Esophagus squamous epithelium (tissue), 5 donors: ENCODE data around the gene SNORC. TPM values are rescaled to one million over a fixed set of nuclear protein-coding genes. Genes with fewer than 3 reads are reported as not detected.
"Not testable (repeated sequence)": the region's sequence is repeated elsewhere in the genome, so short reads cannot be mapped to it uniquely, and the experiment has no call there.

ENCODE experiments used
- DNase-seq: peaks from one replicate; lab custom pipeline; 2025; lab: John Stamatoyannopoulos, UW
- H3K27ac ChIP-seq, 4 donors: fragments of 200-600 bp; sonication (generic); one replicate each; pipeline ENCODE4 v1.5.1; 2016 to 2019; ENCODE audit warnings: mild to moderate bottlenecking in 1 of 4
- H3K27me3 ChIP-seq, 4 donors: fragments of 200-600 bp; sonication (generic); 1 replicate in 3 of 4; 2 replicates in 1 of 4; pipeline versions ENCODE4 v1.5.1 to v1.6.0; 2017 to 2021; ENCODE audit warnings: antibody characterized with exemption in 1 of 4
- H3K36me3 ChIP-seq, 3 donors: fragments of 200-600 bp; sonication (generic); one replicate each; pipeline ENCODE4 v1.5.1; 2016 to 2019
- H3K4me1 ChIP-seq, 3 donors: fragments of 200-600 bp; sonication (generic); one replicate each; pipeline ENCODE4 v1.5.1; 2017 to 2019
- H3K4me3 ChIP-seq, 4 donors: fragments of 200-600 bp; sonication (generic); 1 replicate in 3 of 4; 2 replicates in 1 of 4; pipeline ENCODE4 v1.5.1; 2016 to 2019; ENCODE audit warnings: mild to moderate bottlenecking in 2 of 4, moderate library complexity in 1 of 4
- H3K9me3 ChIP-seq, 3 donors: fragments of 200-600 bp; sonication (generic); one replicate each; pipeline ENCODE4 v1.5.1; 2016 to 2019
- POLR2A ChIP-seq, 4 donors: fragments of 450-650 bp; IDR thresholded peaks; one replicate each; pipeline ENCODE4 v1.6.1; 2017; ENCODE audit warnings: antibody characterized with exemption in 4 of 4, mild to moderate bottlenecking in 4 of 4, moderate library complexity in 3 of 4
- WGBS, 2 donors: methylation state at CpG; one replicate each; pipeline ENCODE4 v1.1.5; 2018; 5-methylcytosine and 5-hydroxymethylcytosine counted together
- intact Hi-C: fragments of 100-400 bp; cut with DNase I; formaldehyde crosslinking; loops from one replicate; pipeline ENCODE4 v1.15.0; 2022
- total RNA-seq, 4 donors: library from RNA; depleted of rRNA; stranded (reverse); fragments of >200 nt; gene quantifications; one replicate each; pipeline ENCODE4 v1.1.0, GENCODE V29; 2016
- TF ChIP-seq, protein P1 (sequence below), 6 experiments: fragments of 450-650 bp in 4 of 6; fragments of 200-600 bp in 2 of 6; sonication (generic) in 2 of 6; IDR thresholded peaks; one replicate each; pipeline ENCODE4 v1.5.1; 2016 to 2019; ENCODE audit warnings: antibody characterized with exemption in 6 of 6, mild to moderate bottlenecking in 4 of 6, moderate library complexity in 4 of 6
- donor health status: DM: yes; HTN: yes; CAD: no.

The SNORC gene
- total RNA-seq, 4 donors from 2014 or later: 0.26 to 0.83 (median 0.66) TPM

DNA sequence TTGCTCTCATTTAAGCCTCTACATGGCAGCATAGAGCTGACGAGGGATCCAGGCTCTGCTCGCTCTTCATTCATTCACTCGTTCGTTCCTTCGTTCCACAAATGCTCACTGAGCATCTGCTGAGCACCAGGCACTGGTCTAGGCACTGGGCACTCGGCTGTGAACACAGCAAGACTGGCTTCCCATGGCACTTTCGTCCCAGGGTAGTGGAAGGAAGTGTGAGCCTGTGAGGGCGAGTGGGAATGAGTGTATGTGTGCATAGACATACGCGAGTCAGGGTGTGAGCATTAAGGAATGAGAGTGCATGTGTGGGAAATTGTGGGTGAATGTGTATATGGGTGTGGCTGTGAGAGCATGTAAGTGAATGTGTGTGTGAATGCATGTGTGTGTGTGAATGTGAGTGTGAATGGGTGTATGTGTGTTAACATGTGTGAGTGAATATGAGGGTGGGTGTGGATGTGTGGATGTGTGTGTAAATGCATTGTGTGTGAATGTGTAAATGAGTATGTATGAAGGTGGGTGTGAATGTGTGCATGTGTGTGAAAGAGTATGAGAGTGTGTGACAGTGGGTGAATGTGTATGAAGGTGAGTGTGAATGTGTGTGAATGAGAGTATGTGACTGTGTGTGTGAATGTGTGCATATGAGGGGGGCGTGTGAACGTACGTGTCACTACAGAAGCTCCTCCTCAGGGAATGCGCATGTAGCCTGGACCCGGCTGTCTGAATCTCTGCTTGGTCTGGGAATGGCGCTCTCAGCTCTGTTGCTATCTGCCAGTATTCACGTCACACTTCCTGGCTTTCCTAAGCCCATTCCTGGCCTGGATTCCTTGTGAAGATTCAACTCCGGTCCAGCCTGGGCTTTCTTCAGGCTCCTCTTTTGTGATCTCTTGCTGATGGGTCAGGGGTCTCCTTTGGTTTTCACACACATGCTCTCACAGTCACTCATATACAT is 28.8 kb downstream of the SNORC start:
- no peak for DNase-seq
- H3K27ac ChIP-seq: no peak overlapping the region
- peaks cover 0 to 11% (median 0%) of the 10 kb centered on the region in 4 donors for H3K27me3 ChIP-seq
- intact Hi-C loops: no loop called here
- 71 to 72% methylated on average over 17 to 18 of the region's 18 CpGs for WGBS, 2 donors
- H3K36me3 ChIP-seq: no peaks in the 10 kb centered on the region
- no peaks in the 10 kb centered on the region for H3K9me3 ChIP-seq
- H3K4me1 ChIP-seq: peaks cover 0 to 11% (median 5%) of the 10 kb centered on the region in 3 donors
- TF ChIP-seq POLR2A (IDR thresholded peaks at IDR 0.05): no peak
- TF ChIP-seq, protein P1, sequence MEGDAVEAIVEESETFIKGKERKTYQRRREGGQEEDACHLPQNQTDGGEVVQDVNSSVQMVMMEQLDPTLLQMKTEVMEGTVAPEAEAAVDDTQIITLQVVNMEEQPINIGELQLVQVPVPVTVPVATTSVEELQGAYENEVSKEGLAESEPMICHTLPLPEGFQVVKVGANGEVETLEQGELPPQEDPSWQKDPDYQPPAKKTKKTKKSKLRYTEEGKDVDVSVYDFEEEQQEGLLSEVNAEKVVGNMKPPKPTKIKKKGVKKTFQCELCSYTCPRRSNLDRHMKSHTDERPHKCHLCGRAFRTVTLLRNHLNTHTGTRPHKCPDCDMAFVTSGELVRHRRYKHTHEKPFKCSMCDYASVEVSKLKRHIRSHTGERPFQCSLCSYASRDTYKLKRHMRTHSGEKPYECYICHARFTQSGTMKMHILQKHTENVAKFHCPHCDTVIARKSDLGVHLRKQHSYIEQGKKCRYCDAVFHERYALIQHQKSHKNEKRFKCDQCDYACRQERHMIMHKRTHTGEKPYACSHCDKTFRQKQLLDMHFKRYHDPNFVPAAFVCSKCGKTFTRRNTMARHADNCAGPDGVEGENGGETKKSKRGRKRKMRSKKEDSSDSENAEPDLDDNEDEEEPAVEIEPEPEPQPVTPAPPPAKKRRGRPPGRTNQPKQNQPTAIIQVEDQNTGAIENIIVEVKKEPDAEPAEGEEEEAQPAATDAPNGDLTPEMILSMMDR (IDR thresholded peaks at IDR 0.05): no peak
- H3K4me3 ChIP-seq: no peak overlapping the region

DNA sequence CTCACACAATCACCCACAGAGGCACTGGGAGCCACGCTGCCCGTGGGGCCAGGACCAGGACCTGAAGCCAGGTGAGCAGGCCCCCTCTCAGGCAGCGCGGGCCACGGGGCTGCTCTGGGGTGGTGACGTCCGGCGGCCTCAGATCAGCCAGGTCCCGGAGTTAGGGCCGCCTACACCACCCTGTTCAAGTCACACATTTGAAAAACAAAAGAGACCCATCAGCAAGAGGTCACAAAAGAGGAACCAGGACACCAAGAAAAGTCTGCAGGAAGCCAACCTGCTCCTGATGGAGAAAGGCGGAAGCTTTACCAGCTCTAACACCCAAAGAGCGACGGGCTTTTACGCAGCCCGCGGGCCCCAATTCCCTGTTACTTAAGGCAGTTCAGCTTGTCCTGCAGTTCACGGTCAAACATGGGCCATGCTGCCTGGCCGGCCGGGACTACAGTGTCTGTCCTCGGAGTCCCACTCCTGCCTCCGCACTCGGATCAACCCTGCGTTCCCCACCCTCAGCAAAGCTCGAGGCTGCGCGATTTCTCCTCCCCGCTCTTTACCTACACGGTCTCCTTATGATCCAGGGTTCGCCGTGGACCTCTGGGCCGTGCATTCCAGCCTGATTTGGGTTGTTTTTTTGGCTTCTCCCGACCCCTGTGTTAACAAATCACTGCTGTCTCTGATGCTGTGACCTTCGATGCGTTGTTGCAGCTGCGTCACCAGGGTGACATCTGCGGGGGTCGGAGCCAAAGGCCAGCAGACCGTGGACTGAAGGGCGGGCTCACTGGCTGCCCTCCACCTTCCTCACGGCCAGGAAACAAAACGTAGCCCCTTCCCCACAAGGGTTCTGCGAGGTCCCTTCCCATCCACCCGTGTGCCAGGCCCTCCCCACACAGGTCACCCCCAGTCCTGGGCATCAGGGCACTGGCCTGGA is 31.0 kb downstream of the SNORC start:
- intact Hi-C loops: no loop called here
- whole genome bisulfite sequencing, 2 donors: 68 to 77% methylated on average over 25 to 31 of the region's 43 CpGs

DNA sequence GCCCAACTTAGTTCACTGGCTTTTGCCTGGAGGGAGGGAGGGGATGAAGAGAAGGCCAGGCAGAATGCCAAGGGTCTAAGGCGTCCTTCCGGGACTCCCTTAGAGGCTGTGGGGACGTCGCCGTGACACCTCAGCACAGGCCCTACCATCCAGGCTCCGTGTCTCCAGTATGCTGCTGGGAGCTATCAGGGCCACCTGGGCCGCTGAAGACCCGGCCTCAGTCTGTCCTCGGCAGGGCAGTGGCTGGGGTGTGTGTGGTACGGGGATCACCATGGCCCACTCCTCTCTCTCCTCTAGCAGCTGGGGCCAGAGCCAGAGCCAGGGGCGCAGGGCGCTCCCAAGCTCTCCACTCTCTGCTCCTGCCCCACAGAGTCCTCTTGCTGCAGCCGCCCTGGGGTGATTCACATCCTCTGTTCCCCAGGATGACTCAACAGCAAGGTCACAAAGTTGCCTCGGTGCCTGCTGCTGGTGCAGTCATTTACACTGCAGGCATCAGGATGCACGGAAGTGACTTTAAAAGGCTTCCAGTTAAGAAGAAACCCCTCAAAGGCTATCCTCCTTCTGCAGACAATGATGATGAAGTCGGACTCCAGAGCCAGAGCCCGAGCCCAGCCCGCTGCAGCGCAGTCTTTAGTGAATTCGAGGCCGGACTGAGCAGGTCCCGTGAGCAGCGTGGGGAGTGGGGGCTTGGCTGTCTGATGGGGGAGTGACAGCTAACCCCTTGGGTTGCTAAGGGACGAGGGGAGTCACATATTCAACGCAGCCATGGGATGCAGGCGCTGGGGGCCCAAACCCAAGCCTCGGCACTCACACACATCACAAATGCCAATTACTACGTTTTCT is 31.9 kb downstream of the SNORC start:
- H3K27ac ChIP-seq: no peak overlapping the region
- peaks cover 0 to 8% (median 0%) of the 10 kb centered on the region in 4 donors for H3K27me3 ChIP-seq
- H3K4me1 ChIP-seq: peaks cover 0 to 11% (median 5%) of the 10 kb centered on the region in 3 donors
- H3K4me3 ChIP-seq: no peak overlapping the region
- no peaks in the 10 kb centered on the region for H3K36me3 ChIP-seq
- H3K9me3 ChIP-seq: no peaks in the 10 kb centered on the region
- intact Hi-C loops: no loop called here
- TF ChIP-seq, protein P1 (IDR thresholded peaks at IDR 0.05): no peak
- TF ChIP-seq POLR2A (IDR thresholded peaks at IDR 0.05): no peak
- DNase-seq: no peak
- WGBS, 2 donors: 61 to 88% methylated on average over 8 to 12 of the region's 28 CpGs

More for the DNA sequence above, 31.0 kb downstream of the SNORC start:
- Histone ChIP-seq H3K27ac (no peak overlapping the region), H3K4me3 (no peak overlapping the region), H3K36me3 (no peaks in the 10 kb centered on the region), H3K27me3 (peaks cover 0 to 8% (median 0%) of the 10 kb centered on the region in 4 donors), H3K9me3 (no peaks in the 10 kb centered on the region), H3K4me1 (peaks cover 0 to 11% (median 5%) of the 10 kb centered on the region in 3 donors)
- no peak for DNase-seq
- TF ChIP-seq, protein P1 (IDR thresholded peaks at IDR 0.05): no peak
- TF ChIP-seq POLR2A (IDR thresholded peaks at IDR 0.05): no peak

DNA sequence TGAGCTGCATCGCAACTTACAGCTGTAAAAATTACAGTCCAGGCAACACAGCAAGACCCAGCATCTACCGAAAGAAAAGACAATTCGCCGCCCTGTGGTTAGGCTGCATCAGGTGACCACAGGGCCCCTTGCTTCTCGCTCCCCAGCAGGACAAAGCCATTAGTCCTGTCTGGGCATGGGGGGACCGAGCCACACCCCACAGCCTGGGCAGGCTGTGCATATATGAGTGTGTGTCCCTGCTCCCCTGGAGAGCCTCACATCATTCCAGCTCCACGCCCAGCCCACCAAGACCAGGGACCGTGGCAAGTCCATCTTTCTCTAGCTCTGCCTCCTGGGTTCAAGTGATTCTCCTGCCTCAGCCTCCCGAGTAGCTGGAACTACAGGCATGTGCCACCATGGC is 33.9 kb downstream of the SNORC start:
- peaks cover 0 to 8% (median 0%) of the 10 kb centered on the region in 4 donors for H3K27me3 ChIP-seq
- H3K9me3 ChIP-seq: no peaks in the 10 kb centered on the region
- no peak for TF ChIP-seq POLR2A (IDR thresholded peaks at IDR 0.05)
- DNase-seq: no peak
- no peak overlapping the region for H3K4me3 ChIP-seq
- no peaks in the 10 kb centered on the region for H3K36me3 ChIP-seq
- peaks cover 0 to 11% (median 5%) of the 10 kb centered on the region in 3 donors for H3K4me1 ChIP-seq
- WGBS, 2 donors: 77 to 87% methylated on average over 5 to 7 of the region's 9 CpGs
- H3K27ac ChIP-seq: no peak overlapping the region
- intact Hi-C loops: no loop called here

DNA sequence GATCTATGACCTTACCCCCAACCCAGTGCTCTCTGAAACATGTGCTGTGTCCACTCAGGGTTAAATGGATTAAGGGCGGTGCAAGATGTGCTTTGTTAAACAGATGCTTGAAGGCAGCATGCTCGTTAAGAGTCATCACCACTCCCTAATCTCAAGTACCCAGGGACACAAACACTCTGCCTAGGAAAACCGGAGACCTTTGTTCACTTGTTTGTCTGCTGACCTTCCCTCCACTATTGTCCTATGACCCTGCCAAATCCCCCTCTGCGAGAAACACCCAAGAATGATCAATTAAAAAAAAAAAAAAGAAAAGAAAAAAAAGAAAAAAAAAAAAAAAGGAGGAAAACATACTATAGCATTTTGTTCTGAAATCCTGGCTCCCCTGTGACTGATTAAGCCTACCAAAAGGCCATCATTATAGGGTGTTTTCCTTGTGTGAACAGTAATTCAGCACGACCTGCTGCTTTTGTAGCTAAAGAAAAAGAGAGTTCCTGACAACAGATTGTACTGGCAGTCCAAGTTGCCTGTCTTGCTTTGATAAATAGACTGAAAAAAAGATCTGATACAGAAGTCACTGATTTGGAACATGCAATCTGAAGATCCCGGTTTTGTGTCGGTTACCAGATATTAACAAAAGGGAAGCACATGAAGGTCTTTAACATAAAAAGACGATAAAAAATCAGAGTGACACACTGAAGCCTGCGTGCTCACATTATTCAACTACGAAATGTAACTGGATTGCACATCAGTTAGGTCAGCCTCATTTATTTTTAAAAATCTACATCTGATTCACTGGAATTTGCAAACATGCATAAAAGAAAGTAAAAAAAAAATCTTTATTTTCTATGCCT is 37.0 kb downstream of the SNORC start:
- H3K9me3 ChIP-seq, H3K4me3 ChIP-seq, H3K27ac ChIP-seq, H3K4me1 ChIP-seq, intact Hi-C loops, H3K36me3 ChIP-seq, DNase-seq: not testable (repeated sequence)
- 67 to 75% methylated on average over 6 to 8 of the region's 10 CpGs for WGBS, 2 donors
- peaks cover 0 to 12% (median 0%) of the 10 kb centered on the region in 4 donors for H3K27me3 ChIP-seq

DNA sequence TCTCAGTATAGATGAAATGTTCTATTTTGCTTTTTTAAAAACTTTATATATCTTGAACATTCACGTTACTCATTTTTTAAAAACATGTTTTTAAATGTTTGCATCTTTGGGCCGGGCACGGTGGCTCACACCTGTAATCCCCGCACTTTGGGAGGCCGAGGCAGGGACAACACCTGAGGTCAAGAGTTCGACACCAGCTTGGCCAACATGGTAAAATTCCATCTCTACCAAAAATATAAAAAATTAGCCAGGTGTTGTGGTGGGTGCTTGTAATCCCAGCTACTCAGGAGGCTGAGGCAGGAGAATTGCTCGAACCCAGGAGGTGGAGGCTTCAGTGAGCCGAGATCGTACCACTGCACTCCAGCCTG is 37.6 kb downstream of the SNORC start:
- H3K27ac ChIP-seq, intact Hi-C loops, DNase-seq, H3K9me3 ChIP-seq, H3K4me3 ChIP-seq, H3K4me1 ChIP-seq, H3K36me3 ChIP-seq: not testable (repeated sequence)
- WGBS, 2 donors: 90 to 93% methylated on average over 9 of the region's 9 CpGs
- H3K27me3 ChIP-seq: peaks cover 0 to 12% (median 0%) of the 10 kb centered on the region in 4 donors
